GM10248 (cell line): ENCODE data around the gene ARHGEF7.

Experiments
- CTCF ChIA-PET: fragments of 300-600 bp; sonication (Branson Sonifier 250); formaldehyde crosslinking; extraction: SDS; loops from one replicate; lab custom pipeline; 2021; ENCODE audit warnings: antibody characterized with exemption; lab: Yijun Ruan, JAX
- POLR2A ChIA-PET: fragments of 350-650 bp; sonication (Branson Sonifier 250); formaldehyde crosslinking; extraction: SDS; loops from one replicate; lab custom pipeline; 2020; ENCODE audit warnings: antibody characterized with exemption; lab: Yijun Ruan, JAX
- DNase-seq: peaks from one replicate; pipeline ENCODE4 v3.0.0; 2012; ENCODE audit errors: extremely low spot score
- TF ChIP-seq, protein P1 (sequence below): IDR thresholded peaks from 2 replicates; pipeline ENCODE4 v1.5.1; 2012; ENCODE audit warnings: mild to moderate bottlenecking, low read depth; ENCODE audit errors: extremely low read depth, missing control alignments, control extremely low read depth

ARHGEF7 gene

GRCh38 chr13:111280226-111280625 is 165.1 kb downstream of the ARHGEF7 start:
- TF ChIP-seq, protein P1, sequence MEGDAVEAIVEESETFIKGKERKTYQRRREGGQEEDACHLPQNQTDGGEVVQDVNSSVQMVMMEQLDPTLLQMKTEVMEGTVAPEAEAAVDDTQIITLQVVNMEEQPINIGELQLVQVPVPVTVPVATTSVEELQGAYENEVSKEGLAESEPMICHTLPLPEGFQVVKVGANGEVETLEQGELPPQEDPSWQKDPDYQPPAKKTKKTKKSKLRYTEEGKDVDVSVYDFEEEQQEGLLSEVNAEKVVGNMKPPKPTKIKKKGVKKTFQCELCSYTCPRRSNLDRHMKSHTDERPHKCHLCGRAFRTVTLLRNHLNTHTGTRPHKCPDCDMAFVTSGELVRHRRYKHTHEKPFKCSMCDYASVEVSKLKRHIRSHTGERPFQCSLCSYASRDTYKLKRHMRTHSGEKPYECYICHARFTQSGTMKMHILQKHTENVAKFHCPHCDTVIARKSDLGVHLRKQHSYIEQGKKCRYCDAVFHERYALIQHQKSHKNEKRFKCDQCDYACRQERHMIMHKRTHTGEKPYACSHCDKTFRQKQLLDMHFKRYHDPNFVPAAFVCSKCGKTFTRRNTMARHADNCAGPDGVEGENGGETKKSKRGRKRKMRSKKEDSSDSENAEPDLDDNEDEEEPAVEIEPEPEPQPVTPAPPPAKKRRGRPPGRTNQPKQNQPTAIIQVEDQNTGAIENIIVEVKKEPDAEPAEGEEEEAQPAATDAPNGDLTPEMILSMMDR = no peak
- no peak for DNase-seq
- POLR2A ChIA-PET = no interaction called here
- CTCF ChIA-PET = interaction anchor here (1.4 kb wide), 1 partner anchor 11 kb away, joined by 4 read pairs; no protein-coding TSS in a partner anchor

DNA sequence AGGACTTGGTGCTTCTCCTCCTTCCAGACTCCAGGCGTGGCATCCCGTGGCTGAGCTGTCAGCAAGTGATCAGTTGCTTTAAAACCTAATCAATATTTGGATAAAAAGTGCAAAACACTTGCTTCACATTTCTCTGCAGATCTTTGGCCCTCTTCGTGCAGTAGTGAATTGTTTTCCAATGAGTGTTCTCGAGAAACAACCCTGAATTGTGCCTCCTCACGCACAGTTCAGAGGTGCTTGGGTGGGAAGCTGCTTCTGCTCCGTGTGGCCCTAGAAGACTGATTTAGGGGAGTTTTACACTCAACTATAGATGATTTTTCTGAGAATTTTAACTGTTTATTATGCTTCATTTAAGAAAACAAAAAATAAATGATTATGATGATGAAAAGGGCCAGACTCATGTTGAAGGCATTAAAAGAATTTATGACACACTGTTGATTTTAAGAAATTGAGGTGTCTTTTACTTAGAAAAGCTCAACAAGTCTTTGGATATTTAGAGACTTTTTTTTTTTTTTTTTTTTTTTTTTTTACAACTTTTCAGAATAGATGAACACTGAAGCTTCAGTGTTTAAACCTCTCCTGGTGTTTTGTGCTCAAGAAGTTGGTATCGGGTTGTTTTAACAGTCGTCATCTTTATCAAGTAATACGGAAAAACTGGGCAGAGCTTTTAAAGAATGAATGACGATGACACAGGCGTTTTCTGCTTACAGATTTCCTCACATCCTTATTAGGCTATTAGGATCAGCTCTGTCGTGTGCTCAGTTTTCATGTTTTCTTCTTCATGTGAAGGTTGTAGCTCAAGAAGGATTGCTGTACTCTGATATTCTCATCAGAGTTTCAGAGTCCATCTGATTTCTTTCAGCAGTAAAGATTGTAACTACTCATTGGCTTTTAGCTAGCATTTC is 165.8 kb downstream of the ARHGEF7 start:
- ChIA-PET POLR2A (interaction anchor here (0.6 kb wide), 1 partner anchor 186 kb away, joined by 3 read pairs; no protein-coding TSS in a partner anchor), CTCF (interaction anchor here (1.0 to 1.6 kb wide), 3 partner anchors 10 to 198 kb away, joined by 3 to 4 read pairs (median 3); no protein-coding TSS in a partner anchor)
- TF ChIP-seq, protein P1 = no peak

DNA sequence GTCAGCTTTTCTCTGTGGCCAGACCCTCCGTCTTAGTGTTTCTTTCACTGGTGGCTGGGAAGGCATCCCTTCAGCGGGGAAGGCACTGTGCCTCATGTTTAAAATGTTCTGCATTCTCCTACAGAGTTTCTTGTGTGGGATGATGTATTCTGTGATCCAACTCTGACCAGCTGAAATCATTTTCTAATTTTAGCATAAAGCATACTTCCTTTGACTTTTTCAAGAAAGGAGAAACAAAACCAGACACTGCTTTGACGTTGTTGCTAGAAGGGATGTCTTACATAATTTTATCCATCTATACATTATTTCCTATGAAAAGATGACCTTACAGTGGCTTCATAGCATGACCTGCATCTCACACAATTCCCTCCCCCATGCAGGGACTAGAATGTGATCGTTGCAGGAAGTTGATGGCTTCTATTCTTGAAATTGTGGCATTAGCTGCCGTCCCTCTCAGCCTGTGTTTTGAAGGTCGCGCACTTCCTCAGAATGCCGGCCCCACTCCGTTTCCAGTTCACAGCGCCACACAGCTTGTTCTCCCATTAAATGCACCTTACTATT is 166.7 kb downstream of the ARHGEF7 start:
- ChIA-PET CTCF (interaction anchor here (1.6 kb wide), 1 partner anchor 199 kb away, joined by 3 read pairs; no protein-coding TSS in a partner anchor), POLR2A (interaction anchor here (0.5 kb wide), 1 partner anchor 1521 kb away, joined by 6 read pairs; no protein-coding TSS in a partner anchor)
- TF ChIP-seq, protein P1 = no peak
- no peak for DNase-seq

More for the DNA sequence above, 165.8 kb downstream of the ARHGEF7 start:
- no peak for DNase-seq

DNA sequence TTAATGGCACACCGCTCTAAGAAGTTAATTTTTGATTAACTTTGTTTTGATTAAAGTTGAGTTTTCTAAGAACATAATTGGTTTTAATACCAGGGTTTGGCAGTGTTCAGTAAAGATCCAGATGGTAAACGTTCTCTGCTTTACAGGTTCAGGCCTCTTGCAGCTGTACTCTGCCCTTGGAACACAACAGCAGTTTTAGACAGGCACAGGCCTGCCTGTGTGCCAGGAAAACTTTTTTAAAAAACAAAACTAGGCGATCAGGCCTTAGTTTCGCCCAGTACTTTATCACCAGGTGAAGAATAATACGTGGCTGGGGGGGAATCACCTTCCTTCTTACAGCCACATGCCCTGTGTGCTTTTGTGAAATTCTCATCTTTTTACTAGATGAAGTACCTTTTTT is 167.3 kb downstream of the ARHGEF7 start:
- TF ChIP-seq, protein P1 = no peak
- ChIA-PET CTCF (no interaction called here), POLR2A (no interaction called here)
- DNase-seq = no peak

DNA sequence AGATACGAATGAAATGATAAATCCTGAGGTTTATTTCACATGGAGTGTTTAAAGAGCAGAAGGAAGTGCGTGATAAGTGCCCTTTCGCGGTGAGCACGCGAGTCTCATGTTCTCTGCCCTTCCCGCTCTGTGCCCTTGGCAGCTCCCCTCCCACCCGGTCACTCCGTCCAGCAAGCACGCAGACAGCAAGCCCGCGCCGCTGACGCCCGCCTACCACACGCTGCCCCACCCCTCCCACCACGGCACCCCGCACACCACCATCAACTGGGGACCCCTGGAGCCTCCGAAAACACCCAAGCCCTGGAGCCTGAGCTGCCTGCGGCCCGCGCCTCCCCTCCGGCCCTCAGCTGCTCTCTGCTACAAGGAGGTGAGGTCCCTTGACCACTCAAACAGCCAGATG is 167.9 kb downstream of the ARHGEF7 start:
- TF ChIP-seq, protein P1 = no peak
- CTCF ChIA-PET = no interaction called here
- no peak for DNase-seq
- POLR2A ChIA-PET = no interaction called here

DNA sequence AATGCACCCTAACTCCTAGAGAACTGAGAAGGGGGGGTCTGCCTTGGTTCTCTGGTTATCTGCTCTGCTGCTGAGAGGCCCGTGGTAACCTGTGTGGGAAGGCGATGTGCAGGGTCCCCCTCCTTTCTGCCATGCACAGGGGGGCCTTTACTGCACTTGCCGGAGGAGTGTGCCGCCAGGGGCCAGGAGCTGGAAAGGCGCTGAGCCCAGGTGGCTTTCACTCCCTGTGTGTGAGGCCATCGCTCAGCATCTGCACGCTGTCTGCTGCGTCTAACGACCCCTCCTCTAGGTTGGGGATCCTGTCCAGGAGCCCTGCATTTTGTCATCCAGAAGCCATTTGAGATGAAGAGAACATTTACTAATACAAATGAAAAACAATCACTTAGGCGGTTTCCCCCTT is 168.3 kb downstream of the ARHGEF7 start:
- DNase-seq = no peak
- ChIA-PET CTCF (interaction anchor here (1.5 kb wide), 1 partner anchor 215 kb away, joined by 3 read pairs; no protein-coding TSS in a partner anchor), POLR2A (no interaction called here)

More for the DNA sequence above, 168.3 kb downstream of the ARHGEF7 start:
- TF ChIP-seq, protein P1 = no peak
